ENCODE data around the gene TSHZ3. TPM values are rescaled to one million over a fixed set of nuclear protein-coding genes. Genes with fewer than 3 reads are reported as not detected.

Gene TSHZ3
- total and polyA plus RNA-seq, 9 of the 15 experiments (the other 6 are each of a cell fraction or from before 2014, with no cell fraction given): 0.03 to 0.13 (median 0.05) TPM; not detected in 5

DNA sequence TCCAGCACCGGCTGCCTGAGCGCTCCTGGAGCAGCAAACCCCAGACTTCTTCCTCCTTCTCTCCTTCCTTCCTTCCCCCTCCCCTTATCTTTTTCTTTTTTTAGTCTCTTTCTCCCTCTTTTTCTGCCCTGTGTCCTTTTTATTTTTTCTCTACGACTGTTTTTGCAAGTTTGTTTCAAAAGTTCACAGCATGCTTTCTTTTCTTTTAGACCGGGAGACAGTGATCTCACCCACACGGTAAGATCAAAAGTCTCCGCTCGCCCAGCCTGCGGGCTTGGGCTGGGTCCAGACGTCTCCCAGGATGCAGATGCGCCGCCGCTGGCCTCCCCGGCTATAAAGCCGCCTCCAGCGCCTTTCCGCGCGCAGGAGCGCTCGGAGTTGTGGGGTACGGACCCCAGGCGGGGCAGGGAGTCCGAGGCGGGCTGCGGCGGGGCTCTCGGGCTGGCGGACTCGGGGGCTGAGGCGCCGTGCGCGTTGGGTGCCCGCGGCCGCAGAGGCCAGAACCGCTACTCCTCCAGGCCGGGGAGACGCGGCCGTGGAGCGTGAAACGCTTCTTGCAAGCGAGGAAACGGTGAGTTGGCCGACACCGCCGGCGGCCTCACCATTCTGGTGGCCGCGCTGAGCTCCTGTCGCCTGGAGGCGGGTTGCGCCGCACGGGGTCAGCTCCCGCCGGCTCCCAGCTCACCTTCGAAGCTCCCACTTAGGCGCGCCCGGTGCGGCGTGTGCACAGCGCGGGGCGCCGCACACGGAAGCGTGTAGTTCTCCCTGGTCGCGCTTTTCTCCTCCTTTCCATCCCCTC is 2.0 kb upstream of the TSHZ3 start:
- POLR2A ChIA-PET: no interaction called here
- no peaks in the 10 kb centered on the region for H3K36me3 ChIP-seq (ENCODE audit: control insufficient read depth, insufficient read depth, low read length)
- H3K27me3 ChIP-seq (ENCODE audit: control insufficient read depth in 2 of 2, insufficient read depth in 2 of 2, low read length in 2 of 2): peaks cover 28 to 64% of the 10 kb centered on the region in 2 experiments
- H2AFZ ChIP-seq (ENCODE audit: low read depth, low read length): no peak overlapping the region
- no TSS peak for BruUV-seq (replicated peaks)
- DNase-seq (ENCODE audit: extremely low read depth in 1 of 4, low spot score in 3 of 4): no peak
- H4K20me1 ChIP-seq (replicated peaks; ENCODE audit: control insufficient read depth, insufficient read depth, low read length): no peaks in the 10 kb centered on the region
- H3K27ac ChIP-seq (ENCODE audit: extremely low read depth, low read depth, low read length): no peak overlapping the region
- H3K9ac ChIP-seq (ENCODE audit: insufficient read depth in 1 of 2, low read depth in 2 of 2, low read length in 2 of 2): peak overlapping the region in 1 of 2 experiments; percentile 55; a peak in 1 of 4 replicates
- CTCF ChIA-PET (ENCODE audit: low intra/inter-chr PET ratio): no interaction called here
- no peaks in the 10 kb centered on the region for H3K79me2 ChIP-seq (ENCODE audit: control insufficient read depth, insufficient read depth, low read length)
- no peak overlapping the region; the same call in 1 of the 2 replicates for H3K4me2 ChIP-seq (ENCODE audit: insufficient read depth, low read length)
- H3K9me1 ChIP-seq (ENCODE audit: control insufficient read depth, insufficient read depth, low read length): no peaks in the 10 kb centered on the region
- intact Hi-C loops (cut with micrococcal nuclease) (no loop called here), in situ Hi-C loops (cut with MboI) (no loop called here)
- ATAC-seq: no peak
- no peak for FAIRE-seq
- H3K9me3 ChIP-seq (replicated peaks; ENCODE audit: control insufficient read depth, insufficient read depth, low read depth, low read length): no peaks in the 10 kb centered on the region
- peak overlapping the region; percentile 43 for H3K4me3 ChIP-seq
- H3K4me1 ChIP-seq (replicated peaks in 1 of 2; ENCODE audit: control insufficient read depth in 2 of 2, insufficient read depth in 2 of 2, low read length in 2 of 2): peaks cover 0 to 29% of the 10 kb centered on the region in 2 experiments; a peak in 2 of 5 replicates
- no peak for TF ChIP-seq ZNF431 (CRISPR knock-in tag; IDR thresholded peaks at IDR 0.05)
- TF ChIP-seq, protein P1, sequence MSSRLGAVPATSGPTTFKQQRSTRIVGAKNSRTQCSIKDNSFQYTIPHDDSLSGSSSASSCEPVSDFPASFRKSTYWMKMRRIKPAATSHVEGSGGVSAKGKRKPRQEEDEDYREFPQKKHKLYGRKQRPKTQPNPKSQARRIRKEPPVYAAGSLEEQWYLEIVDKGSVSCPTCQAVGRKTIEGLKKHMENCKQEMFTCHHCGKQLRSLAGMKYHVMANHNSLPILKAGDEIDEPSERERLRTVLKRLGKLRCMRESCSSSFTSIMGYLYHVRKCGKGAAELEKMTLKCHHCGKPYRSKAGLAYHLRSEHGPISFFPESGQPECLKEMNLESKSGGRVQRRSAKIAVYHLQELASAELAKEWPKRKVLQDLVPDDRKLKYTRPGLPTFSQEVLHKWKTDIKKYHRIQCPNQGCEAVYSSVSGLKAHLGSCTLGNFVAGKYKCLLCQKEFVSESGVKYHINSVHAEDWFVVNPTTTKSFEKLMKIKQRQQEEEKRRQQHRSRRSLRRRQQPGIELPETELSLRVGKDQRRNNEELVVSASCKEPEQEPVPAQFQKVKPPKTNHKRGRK (tag; IDR thresholded peaks at IDR 0.05): peak; percentile 78
- TF ChIP-seq, protein P2, sequence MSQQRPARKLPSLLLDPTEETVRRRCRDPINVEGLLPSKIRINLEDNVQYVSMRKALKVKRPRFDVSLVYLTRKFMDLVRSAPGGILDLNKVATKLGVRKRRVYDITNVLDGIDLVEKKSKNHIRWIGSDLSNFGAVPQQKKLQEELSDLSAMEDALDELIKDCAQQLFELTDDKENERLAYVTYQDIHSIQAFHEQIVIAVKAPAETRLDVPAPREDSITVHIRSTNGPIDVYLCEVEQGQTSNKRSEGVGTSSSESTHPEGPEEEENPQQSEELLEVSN (IDR thresholded peaks at IDR 0.05; ENCODE audit: borderline replicate concordance in 1 of 2, extremely low read depth in 1 of 2, insufficient read depth in 1 of 2, insufficient read length in 1 of 2, low read depth in 1 of 2, low read length in 1 of 2, poor library complexity in 1 of 2, severe bottlenecking in 1 of 2): peak in 1 of 2 experiments; percentile 53
- WGBS (ENCODE audit: insufficient coverage, low coverage, missing lambda C conversion rate): 45% methylated on average over 40 of the region's 72 CpGs

All from K562 (cell line).